ENCODE data around the gene RAB11FIP4. TPM values are rescaled to one million over a fixed set of nuclear protein-coding genes. Genes with fewer than 3 reads are reported as not detected.

Gene RAB11FIP4
- total RNA-seq, 1 donor from 2014 or later = 32.4 TPM

- Mint-ChIP-seq H3K27ac (no peak overlapping the region), H3K36me3 (no peaks in the 10 kb centered on the region), H3K9me3 (no peaks in the 10 kb centered on the region), H3K4me3 (no peak overlapping the region), H3K27me3 (no peaks in the 10 kb centered on the region), H3K4me1 (ENCODE audit: unreplicated experiment) (peaks cover 35% of the 10 kb centered on the region)
- no peak for TF ChIP-seq CTCF (conservative IDR thresholded peaks at IDR 0.05)
- DNase-seq (ENCODE audit: extremely low spot score, unreplicated experiment) = no peak
Measured at GRCh38 chr17:31472137-31472536, 80.7 kb downstream of the RAB11FIP4 start.

- no peak for TF ChIP-seq CTCF (conservative IDR thresholded peaks at IDR 0.05)
- Mint-ChIP-seq H3K27ac (peak overlapping the region; percentile 74), H3K9me3 (no peaks in the 10 kb centered on the region), H3K27me3 (no peaks in the 10 kb centered on the region), H3K36me3 (no peaks in the 10 kb centered on the region), H3K4me1 (ENCODE audit: unreplicated experiment) (peaks cover 16% of the 10 kb centered on the region), H3K4me3 (no peak overlapping the region)
- no peak for DNase-seq (ENCODE audit: extremely low spot score, unreplicated experiment)
Measured at GRCh38 chr17:31475378-31476162, 84.1 kb downstream of the RAB11FIP4 start.

- H3K4me3 Mint-ChIP-seq = no peak overlapping the region
- no peaks in the 10 kb centered on the region for H3K36me3 Mint-ChIP-seq
- H3K4me1 Mint-ChIP-seq (ENCODE audit: unreplicated experiment) = peaks cover 16% of the 10 kb centered on the region
- H3K9me3 Mint-ChIP-seq = no peaks in the 10 kb centered on the region
- H3K27me3 Mint-ChIP-seq = peaks cover 7% of the 10 kb centered on the region
- no peak overlapping the region for H3K27ac Mint-ChIP-seq
- no peak for DNase-seq (ENCODE audit: extremely low spot score, unreplicated experiment)
- TF ChIP-seq CTCF (conservative IDR thresholded peaks at IDR 0.05) = no peak
Measured at GRCh38 chr17:31476525-31477416, 85.3 kb downstream of the RAB11FIP4 start.

- Mint-ChIP-seq H3K27me3 (peaks cover 7% of the 10 kb centered on the region), H3K27ac (no peak overlapping the region), H3K36me3 (no peaks in the 10 kb centered on the region), H3K9me3 (no peaks in the 10 kb centered on the region), H3K4me3 (no peak overlapping the region), H3K4me1 (ENCODE audit: unreplicated experiment) (peaks cover 16% of the 10 kb centered on the region)
- no peak for TF ChIP-seq CTCF (conservative IDR thresholded peaks at IDR 0.05)
- DNase-seq (ENCODE audit: extremely low spot score, unreplicated experiment) = no peak
Measured at GRCh38 chr17:31477417-31478055, 86.1 kb downstream of the RAB11FIP4 start.

GRCh38 chr17:31479062-31479408 lies 87.6 kb downstream of the RAB11FIP4 start:
- Mint-ChIP-seq H3K36me3 (no peaks in the 10 kb centered on the region), H3K4me1 (ENCODE audit: unreplicated experiment) (peaks cover 16% of the 10 kb centered on the region), H3K27me3 (peaks cover 7% of the 10 kb centered on the region), H3K27ac (no peak overlapping the region), H3K9me3 (no peaks in the 10 kb centered on the region), H3K4me3 (no peak overlapping the region)
- no peak for TF ChIP-seq CTCF (conservative IDR thresholded peaks at IDR 0.05)
- no peak for DNase-seq (ENCODE audit: extremely low spot score, unreplicated experiment)
